Fibroblast of peridontal ligament (primary cell): ENCODE results near the gene TAF1A.

Experiments
- DNase-seq: peaks from one replicate; pipeline ENCODE4 v3.0.0-alpha.2; 2010; ENCODE audit errors: extremely low read depth

TAF1A gene

DNA sequence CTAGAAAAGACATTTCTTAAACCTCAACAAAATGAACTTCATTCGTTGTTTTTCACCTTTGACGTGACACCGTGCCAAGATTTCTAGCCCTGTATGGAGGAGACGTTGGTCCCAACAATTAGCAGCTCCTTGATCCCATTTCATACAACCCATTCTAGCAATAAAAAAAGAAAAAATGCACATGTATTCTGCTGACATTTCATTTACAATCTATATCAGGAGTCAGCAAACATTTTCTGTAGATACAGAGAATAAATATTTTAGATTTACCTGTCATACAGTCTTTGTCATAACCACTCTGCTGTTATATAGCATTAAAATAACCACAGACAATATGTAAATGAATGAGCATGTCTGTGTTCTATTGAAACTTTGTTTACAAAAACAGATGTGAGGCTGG, 7.0 kb upstream of the TAF1A start:
- DNase-seq: no peak

DNA sequence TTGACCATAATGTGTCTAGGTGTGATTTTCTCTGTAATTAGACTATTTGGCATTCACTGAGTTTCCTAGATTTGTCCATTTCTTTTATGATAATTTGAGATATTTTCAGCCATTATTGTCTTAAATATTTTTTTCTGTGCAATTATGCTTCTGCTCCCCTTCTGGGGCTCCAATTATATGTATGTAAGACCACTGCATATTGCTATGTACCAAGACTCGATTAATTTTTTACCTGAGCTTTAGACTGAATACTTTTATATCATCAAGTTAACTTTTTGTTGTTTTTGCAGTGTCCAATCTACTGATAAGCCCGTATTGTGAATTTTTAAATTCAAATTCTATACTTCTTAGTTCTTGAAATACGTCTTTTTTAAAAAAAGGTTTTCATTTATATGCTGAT, 5.1 kb upstream of the TAF1A start:
- DNase-seq: no peak

DNA sequence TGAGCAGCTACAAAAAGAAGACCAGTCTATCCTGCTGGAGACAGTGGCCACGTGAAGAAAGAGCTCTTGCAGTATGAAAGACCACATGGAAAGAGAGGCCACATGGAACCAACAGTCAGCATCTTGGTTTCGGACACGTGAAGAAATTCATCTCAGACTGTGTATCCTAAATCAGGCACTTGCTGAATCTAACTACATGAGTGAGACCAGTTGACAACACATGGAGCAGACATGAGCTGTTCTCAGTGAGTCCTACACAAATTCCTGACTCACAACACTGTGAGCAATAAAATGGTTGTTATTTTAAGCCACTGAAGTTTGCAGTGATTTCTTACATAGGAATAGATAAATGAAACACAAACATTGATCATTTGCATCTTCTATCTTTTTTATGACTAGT, 2.4 kb upstream of the TAF1A start:
- DNase-seq: peak; percentile 36

DNA sequence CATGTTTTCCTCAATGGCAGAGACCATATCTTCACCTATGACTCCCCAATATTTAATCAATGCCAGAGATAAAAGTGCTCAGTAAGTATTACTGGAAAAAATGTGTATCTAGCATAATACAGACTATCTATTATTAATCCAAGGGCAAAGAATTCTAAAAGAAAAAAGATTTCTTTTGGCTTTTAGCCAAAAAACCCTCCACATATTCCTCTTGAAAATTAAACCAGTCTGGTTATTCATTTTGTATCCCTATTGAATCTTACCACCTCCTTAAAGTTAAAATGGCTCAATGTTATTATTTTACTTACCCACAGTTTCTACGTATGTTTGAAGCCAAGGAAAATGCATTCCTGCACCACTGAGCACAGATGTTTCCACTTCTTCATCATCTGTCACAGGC, 1.6 kb downstream of the TAF1A start:
- peak; percentile 36 for DNase-seq

DNA sequence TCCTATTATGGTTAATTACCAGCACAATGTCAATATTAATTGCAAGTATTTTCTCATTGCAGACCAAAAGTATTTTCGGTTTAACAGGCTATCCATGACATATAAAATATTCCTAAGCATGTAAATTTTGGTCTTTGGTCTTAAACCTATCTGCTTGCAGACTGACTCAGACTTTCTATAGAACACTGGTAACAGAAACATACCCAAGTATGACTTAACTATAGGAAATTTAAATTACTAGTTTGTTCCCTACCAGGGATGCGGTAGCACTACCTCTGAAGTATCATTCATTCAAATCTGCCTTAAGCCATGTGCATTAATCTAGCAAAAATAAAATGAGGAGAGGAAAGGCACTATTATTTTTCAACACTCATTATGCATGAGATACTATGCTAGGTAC, 2.9 kb downstream of the TAF1A start:
- no peak for DNase-seq

DNA sequence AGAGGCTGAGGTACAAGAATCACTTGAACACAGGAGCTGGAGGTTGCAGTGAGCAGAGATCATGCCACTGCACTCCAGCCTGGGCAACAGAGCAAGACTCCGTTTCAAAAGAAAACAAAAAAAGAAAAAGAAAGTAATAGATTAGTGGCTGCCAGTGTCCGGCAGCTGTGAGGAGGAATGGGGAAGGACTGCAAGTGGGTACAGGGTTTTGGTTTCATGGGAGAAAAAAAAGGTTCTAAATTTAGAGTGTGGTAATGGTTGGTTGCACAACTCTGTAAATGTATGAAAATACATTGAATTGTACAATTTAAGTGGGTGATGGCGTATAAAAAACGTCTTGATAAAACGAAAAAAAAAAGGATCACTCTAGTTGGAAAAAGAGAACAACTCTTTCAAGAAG, 6.7 kb downstream of the TAF1A start:
- DNase-seq: no peak

DNA sequence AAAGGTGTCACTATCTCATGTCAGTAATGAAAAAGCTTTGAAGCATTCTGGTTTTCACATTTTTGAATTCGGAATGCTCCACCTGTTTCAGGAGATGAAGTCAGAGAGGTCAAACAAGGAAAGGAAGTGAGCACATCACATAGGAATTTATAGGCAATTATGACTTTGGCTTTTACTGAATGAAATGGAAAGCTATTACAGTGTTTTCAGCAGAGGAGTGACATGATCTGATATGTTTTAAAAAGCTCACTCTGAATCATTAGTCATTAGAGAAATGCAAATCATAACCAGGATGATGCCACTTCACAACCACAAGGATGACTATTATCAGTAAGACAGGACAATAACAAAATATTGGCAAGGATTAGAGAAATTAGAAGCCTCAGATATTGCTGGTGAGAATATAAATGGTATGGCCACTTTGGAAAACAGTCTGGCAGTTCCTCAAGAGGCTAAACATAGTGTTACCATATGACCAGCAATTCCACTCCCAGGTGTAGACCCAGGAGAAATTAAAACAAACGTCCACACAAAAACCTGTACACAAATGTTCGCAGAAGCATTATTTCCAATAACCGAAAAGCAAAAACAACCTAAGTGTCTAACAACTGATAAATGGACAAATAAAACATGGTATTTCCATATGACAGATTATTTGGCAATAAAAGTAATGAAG, 7.5 kb downstream of the TAF1A start:
- no peak for DNase-seq

DNA sequence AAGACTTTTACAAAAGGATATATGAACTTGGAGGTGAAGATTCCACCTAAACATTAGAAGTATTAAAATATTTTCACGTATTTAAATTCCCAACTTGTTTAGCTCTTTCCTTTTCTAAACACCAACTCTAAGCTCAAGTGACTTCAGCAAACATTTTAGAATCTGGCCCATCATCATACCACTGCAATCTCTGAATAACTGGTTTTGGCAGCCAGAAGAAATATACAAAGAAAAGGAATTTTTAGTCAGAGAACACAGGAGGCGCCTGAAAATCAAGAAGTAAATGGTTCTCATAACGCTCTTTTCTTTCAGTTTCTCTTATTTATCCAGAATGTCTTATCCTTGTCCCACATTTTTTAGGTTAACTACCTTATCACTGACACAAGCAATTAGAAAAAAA, 10.4 kb downstream of the TAF1A start:
- peak; percentile 80 for DNase-seq

DNA sequence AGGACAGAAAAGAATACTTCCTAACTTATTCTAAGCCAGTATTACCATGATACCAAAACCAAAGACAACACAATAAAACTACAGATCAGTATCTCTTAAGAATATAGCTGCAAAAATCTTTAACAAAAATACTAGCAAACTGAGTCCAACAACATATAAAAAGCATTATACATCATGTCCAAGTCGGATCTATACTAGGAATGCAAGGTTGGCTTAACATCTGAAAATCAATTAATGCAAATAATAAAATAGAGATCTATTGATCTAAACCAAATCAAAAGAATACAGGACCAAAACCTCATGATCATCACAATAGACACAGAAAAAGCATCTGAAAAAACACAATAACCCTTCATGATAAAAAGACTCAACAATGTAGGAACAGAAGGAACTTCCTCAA, 18.9 kb downstream of the TAF1A start:
- DNase-seq: no peak

DNA sequence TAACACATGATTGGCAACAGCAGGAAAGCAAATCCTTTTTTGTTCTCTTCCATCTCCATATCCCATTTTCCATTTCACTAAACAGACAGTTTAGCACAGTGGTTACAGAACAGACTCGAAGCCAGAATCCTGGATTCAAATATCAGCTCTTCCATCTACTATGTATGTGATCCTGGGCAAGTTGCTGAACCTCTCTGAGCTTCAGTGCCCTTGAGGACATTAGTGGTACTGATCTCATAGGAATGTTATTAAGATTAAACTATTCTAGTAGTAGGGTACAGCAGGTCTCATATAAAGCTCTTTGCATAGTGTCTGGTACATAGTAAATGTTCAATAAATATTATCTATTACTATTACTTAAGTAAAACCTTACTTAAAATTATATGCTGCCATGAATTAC, 28.1 kb downstream of the TAF1A start:
- no peak for DNase-seq

DNA sequence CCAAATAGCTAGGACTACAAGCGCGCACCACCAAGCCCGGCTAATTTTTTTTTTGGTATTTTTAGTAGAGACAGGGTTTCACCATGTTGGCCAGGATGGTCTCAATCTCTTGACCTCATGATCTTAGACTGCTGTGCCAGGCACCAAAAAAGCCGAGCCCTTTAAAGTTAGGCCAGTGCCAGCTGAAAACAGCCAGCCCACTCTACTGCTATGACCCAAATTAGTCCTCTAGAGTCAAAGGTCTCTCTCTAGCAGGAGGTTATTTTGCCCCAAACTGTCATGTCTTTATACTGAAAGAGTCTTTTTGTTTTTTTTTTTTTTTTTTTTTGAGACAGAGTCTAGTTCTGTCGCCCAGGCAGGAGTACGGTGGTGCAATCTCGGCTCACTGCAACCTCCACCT, 32.2 kb downstream of the TAF1A start:
- DNase-seq: no peak

DNA sequence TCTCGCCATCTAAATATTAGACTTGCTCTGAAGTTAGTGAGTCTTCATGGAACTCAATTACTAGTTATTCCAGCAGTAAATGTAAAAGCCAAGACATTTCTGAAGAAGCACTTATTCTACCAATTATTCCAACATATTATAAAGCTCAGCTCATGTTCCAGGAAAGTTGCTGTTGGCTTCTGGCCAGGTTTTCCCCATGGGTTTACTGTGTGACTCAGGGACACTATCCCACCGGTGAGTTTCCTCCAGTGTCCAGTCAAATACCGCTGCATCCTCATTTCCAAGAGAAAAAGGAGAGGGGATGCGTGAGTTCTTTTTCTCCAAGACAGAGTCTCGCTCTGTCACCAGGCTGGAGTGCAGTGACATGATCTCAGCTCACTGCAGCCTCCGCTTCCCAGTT, 32.6 kb downstream of the TAF1A start:
- DNase-seq: peak; percentile 9

DNA sequence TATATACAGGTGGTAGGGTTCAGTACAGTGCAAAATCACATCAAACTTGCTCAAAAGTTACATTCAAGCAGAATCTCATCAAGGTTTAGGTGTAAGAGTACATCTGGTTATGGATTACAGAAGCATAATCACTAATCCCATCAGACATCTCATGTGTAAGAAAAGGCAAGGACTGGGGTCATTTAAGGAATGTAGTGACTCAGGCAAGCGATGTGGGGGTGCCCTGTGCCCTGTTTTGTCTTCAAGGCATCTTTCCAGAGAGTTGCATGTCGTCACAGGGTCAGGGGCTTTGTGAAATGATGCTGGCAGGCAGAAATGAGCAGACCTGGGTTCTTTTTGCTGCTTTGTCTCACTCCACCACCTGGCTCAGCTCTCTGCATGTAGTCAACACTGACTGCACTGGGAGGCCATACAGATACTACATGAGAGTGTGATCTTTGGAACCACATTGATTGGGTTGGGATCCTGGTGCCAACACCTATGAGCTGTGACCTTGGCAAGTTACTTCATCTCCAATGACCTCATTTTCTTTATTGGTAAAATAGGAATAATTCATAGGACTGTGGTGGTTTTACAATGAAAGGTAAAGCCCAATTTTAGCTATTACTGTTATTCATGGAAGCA, 33.6 kb downstream of the TAF1A start:
- DNase-seq: peak; percentile 7

DNA sequence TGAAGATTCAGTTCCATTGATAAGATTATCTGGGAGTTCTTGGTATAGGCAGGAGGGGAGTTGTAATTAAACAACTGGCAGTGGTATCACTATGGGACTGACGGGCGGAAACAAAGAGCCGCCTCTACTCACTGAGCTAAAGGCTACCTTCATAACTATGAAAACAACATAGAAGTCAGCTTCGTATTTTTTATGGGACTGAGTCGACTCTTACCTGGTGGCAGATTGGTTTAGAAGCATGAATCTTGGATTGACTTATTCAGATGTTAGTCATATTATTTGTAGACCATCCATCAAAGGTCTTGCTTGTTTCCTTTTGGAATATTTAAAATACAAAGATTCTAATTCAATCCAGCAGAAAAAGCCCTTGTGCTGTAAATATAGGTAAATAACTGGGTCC, 35.6 kb downstream of the TAF1A start:
- no peak for DNase-seq

DNA sequence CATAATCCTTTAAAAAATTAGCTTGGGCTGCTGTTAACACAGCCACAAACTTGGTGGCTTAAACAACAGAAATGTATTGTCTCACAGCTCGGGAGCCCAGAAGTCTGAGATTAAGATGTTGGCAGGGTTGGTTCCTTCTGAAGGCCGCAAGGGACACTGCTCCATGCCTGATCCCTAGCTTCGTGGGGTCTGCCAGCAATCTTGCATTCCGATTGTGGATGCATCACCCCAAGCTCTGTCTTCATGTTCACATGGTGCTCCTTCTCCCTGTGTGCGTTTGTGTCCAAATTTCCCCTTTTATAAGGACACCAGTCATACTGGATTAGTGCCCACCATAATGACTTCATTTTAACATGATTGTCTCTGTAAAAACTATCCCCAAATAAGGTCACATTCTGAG, 36.9 kb downstream of the TAF1A start:
- peak; percentile 55 for DNase-seq

DNA sequence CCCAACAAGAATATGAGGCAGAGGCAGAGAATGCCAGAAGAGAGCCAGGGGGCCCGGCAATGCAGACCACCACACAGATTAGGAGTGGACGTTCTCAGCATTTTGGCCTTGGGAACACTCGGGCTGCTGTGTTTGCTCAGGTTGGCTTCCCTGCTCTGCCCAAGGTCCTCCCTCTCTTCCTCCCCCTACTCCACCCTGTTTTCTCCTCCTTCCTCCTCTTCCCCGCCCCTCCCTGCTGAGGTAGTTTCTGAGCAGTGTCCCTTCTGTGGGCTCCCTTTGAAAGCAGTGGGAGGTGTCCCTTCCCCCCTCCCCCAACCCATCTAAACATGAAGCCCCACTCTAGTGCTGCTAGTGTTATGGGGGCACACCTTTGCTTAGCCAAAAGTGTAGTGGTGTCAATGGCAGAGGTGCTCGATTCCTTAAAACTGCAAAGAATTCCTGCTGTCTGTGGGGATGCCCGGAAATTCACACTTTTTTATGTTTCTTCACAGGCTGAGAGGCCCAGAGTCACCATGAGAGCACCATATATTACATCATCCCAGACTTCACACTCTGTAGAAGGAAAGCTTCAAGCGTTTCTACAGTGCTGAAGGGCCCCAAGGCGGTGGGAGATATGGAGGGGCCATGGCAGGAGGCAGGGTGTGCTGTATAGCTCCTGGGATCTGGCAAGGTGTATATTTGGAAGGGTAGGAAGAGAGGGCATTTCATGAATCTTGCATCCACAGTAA, 41.6 kb downstream of the TAF1A start, which contains the start of gene HHIPL2:
Gene HHIPL2 (minus strand): TSS at position 161 of the 728 bp plus-strand sequence. CDS start 60 bp downstream, at position 101.
- peak; percentile 20 for DNase-seq

DNA sequence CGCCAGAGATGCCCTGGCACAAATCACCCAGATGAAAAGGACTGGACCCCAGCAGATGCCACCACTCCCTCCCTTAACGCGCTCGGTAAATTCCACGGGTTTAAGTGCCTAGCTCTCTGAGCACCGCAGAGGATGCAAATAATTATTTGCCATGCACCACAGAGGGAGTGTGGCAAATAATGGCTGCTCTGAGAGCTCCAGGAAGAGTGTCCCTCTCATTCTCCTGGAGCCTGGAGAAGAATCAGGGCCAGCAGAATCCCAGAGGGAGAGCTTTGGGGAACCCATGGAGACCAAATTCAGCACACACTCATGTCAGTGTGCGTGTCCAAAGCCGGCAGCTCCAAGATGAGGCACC, 42.5 kb downstream of the TAF1A start:
- DNase-seq: no peak

DNA sequence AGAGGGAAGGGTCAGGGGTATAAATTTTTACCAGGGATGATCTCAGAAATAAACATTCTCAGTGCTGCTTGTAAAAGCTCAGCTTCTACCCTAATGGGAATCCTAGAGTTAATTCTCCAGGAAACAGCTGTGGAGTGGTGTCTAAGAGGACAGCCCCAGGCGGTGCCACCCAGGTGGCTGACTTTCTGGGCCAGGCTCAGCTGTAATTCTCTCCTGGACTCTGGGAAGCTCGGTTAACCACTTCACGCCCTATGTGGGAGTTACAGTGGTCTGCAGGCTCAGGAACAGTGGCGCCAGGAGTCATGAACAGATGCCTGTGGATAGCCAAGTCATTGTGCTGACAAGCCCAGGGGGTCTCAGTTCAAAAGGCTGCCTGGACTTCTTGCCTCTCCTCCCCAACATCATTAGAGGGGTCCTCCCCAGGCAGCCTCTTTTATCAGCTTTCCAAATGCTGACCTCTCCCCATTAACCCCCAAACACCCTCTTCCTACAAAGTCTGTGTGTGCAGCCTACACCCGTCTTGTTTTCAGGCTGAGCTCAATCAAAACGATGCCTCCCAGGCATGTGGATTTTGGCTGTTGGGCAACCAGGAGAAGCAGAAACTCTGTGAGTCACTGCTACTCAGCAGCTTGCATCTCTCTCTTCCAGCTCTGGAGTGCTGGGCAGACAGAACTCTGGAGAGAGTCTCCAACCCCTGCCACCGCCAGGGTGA, 43.0 kb downstream of the TAF1A start:
- peak; percentile 91 for DNase-seq

DNA sequence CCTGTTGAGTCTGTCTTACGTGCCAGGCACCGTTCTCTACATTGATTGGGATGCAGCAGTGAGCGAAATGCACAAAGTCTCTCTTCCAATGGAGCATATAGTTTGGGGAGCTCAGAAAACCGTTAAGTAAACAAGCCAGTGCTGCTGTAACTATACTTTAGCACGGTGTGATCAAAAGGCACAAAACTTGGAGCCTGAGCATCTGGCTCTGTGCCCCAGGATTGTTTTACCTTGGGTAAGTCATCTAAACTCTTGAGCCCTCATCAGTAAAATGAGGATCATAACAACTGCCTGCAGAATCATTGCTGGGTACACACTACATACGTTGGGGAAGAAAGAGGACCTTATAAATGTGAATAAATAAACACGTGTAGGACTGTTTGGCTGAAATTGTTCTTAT, 43.6 kb downstream of the TAF1A start:
- no peak for DNase-seq

DNA sequence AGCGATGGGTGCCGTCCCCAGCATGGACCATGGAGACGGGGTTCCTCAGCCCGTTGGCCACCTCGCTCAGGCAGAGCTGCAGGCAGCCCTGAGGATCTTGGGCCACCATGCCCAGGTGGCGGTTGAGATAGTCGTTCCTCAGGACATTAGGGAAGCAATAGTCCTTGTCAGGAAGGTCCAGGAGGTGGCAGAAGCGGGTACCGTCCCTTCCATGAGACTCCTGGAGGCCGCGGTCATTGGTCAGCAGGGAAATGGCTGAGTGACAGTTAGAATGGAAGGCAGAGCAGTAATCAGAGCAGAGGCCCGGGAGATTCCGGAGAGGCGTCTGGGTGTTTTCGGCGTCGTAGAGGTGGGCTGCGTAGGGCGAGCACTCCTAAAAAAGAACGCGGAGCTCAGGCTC, 45.9 kb downstream of the TAF1A start:
- no peak for DNase-seq

DNA sequence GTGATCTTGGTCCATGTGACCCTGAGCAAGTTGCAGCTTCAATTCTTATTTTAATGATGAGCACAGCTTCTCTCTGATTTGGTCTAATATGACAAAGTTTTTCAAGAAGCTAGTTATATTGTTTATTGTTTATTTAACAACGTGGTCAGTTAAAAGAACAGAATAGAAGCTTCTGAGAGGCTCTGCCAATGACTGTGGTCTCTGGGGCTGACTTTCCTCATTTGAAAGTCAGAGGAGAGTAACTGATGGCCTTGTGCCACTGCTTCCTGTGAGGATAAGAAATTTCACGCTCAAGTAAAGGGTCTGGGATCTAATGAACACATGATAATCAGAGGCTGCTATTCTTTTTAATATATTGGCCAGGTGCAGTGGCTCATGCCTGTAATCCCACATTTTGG, 49.1 kb downstream of the TAF1A start:
- DNase-seq: peak; percentile 59

DNA sequence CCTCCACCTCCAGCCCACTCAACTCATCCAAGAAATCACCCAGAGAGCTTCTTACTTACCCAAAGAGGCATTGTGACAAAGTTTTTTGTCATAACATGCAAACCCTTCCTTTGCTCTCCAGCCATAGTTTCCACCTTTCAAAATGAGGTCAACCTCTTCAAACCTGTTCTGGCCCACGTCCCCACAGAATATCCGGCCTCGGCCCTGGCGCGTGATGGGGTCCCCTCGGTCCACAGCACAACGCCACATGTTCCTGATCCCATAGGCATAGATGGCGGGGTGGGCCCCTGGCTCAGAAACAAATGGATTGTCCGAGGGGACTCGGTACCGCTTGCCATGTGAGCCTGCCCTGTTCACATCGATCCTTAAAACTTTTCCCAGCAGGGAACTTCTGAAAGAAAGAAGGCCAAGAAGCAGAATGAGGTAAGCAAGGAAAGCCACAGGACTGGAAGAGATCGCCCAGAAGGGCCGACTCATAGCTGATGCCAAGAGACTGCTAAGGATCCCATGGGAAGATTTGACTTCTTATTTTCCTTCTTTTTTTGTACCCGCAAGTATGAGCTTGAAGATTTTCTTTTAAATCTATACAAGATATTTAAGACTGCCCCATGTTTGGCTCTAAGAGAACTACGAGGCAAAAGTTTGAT, 49.7 kb downstream of the TAF1A start:
- DNase-seq: peak; percentile 85
